Hypothalamus (tissue), 51 donors: ENCODE results near the gene CD38.
"Not testable (repeated sequence)": the region's sequence is repeated elsewhere in the genome, so short reads cannot be mapped to it uniquely, and the experiment has no call there.

ENCODE experiments used
- DNase-seq, 51 donors: peaks; one replicate each; lab custom pipeline; 2025; lab: John Stamatoyannopoulos, UW

CD38 gene

GRCh38 chr4:15778289-15779241 is at the start of gene CD38:
TSS of gene CD38 (plus strand) at chr4:15778328. CDS start at chr4:15778415, 87 bp downstream.
- peak in 45 of 51 donors; percentile 6 to 78 (median 45) for DNase-seq

- DNase-seq, result peak in 7 of 51 donors; percentile 1 to 32 (median 7)
These were observed 48.1 kb upstream of the CD38 start for GRCh38 chr4:15729910-15730533.

GRCh38 chr4:15733061-15733460 is 45.1 kb upstream of the CD38 start:
- DNase-seq, result not testable (repeated sequence)

GRCh38 chr4:15735536-15735935 is 42.6 kb upstream of the CD38 start:
- DNase-seq, result peak in 16 of 51 donors; percentile 1 to 63 (median 14)

- no peak for DNase-seq
These were observed 41.5 kb upstream of the CD38 start for GRCh38 chr4:15736514-15737050.

GRCh38 chr4:15737255-15737654 is 40.9 kb upstream of the CD38 start:
- peak in 2 of 51 donors; percentile 1 to 3 for DNase-seq

GRCh38 chr4:15738877-15739276 is 39.3 kb upstream of the CD38 start:
- peak in 12 of 51 donors; percentile 6 to 57 (median 12) for DNase-seq

GRCh38 chr4:15740764-15741404 is 37.2 kb upstream of the CD38 start:
- DNase-seq, result no peak

GRCh38 chr4:15742083-15742582 is 36.0 kb upstream of the CD38 start:
- DNase-seq, result no peak

GRCh38 chr4:15742637-15743036 is 35.5 kb upstream of the CD38 start:
- no peak for DNase-seq

GRCh38 chr4:15744016-15744545 is 34.0 kb upstream of the CD38 start:
- no peak for DNase-seq

GRCh38 chr4:15746110-15746509 is 32.0 kb upstream of the CD38 start:
- DNase-seq, result no peak

- DNase-seq, result no peak
These were observed 29.1 kb upstream of the CD38 start for GRCh38 chr4:15749001-15749400.

GRCh38 chr4:15751153-15751552 is 27.0 kb upstream of the CD38 start:
- DNase-seq, result no peak

GRCh38 chr4:15753081-15753480 is 25.0 kb upstream of the CD38 start:
- no peak for DNase-seq

GRCh38 chr4:15753786-15754185 is 24.3 kb upstream of the CD38 start:
- no peak for DNase-seq

GRCh38 chr4:15754323-15754722 is 23.8 kb upstream of the CD38 start:
- no peak for DNase-seq

GRCh38 chr4:15755321-15756155 is 22.6 kb upstream of the CD38 start:
- DNase-seq, result no peak

GRCh38 chr4:15756361-15756861 is 21.7 kb upstream of the CD38 start:
- DNase-seq, result no peak
